ENCODE measurements around the gene BANF1.

BANF1 gene

GRCh38 chr11:66050581-66051231 lies 48.4 kb downstream of the BANF1 start:
- peak; percentile 89 for TF ChIP-seq PRDM1 (tag by site-specific recombination; IDR thresholded peaks at IDR 0.05)
- no peak for TF ChIP-seq ZSCAN5A (tag by site-specific recombination; IDR thresholded peaks at IDR 0.05)
- TF ChIP-seq EGR2 (tag by site-specific recombination; IDR thresholded peaks at IDR 0.05; ENCODE audit: low read depth) = peak; percentile 36; the same call in 1 of the 2 replicates
- TF ChIP-seq ZBTB8A (tag by site-specific recombination; IDR thresholded peaks at IDR 0.05) = peak; percentile 62
- TF ChIP-seq IKZF3 (tag by site-specific recombination; IDR thresholded peaks at IDR 0.05) = 0 out of 2 replicates have a peak, but pooled peaks have one; percentile 28
- TF ChIP-seq PRDM6 (tag by site-specific recombination; IDR thresholded peaks at IDR 0.05) = no peak
- Histone ChIP-seq H3K4me3 (ENCODE audit: low read depth, low read length) (no peak overlapping the region), H3K9me3 (ENCODE audit: control insufficient read depth, insufficient read depth, low read depth, low read length) (no peaks in the 10 kb centered on the region), H3K36me3 (ENCODE audit: control insufficient read depth in 2 of 2, insufficient read depth in 1 of 2, low read length in 2 of 2) (peaks cover 11 to 29% of the 10 kb centered on the region in 2 experiments), H3K4me1 (ENCODE audit: control insufficient read depth, insufficient read depth, low read length) (peaks cover 8% of the 10 kb centered on the region), H3K27ac (ENCODE audit: extremely low read depth, low read depth, low read length) (peak overlapping the region; percentile 93)
- POLR2A ChIA-PET = interaction anchor here (0.7 to 1.8 kb wide), 3 partner anchors 48 to 330 kb away, joined by 3 to 7 read pairs (median 4); partner anchors contain the start of genes BANF1 and RNASEH2C
- CTCF ChIA-PET = interaction anchor here (0.6 to 4.7 kb wide), 5 partner anchors 10 to 323 kb away, joined by 3 to 36 read pairs (median 7); no protein-coding TSS in a partner anchor

GRCh38 chr11:66051371-66051765 lies 49.1 kb downstream of the BANF1 start:
- Histone ChIP-seq H3K27ac (ENCODE audit: extremely low read depth, low read depth, low read length) (peak overlapping the region; percentile 93), H3K36me3 (ENCODE audit: control insufficient read depth in 2 of 2, insufficient read depth in 1 of 2, low read length in 2 of 2) (peaks cover 16 to 36% of the 10 kb centered on the region in 2 experiments), H3K4me3 (ENCODE audit: low read depth, low read length) (peak overlapping the region; percentile 43), H3K4me1 (ENCODE audit: control insufficient read depth, insufficient read depth, low read length) (peaks cover 8% of the 10 kb centered on the region), H3K9me3 (ENCODE audit: control insufficient read depth, insufficient read depth, low read depth, low read length) (no peaks in the 10 kb centered on the region)
- ChIA-PET CTCF (interaction anchor here (0.6 to 4.7 kb wide), 5 partner anchors 10 to 323 kb away, joined by 3 to 36 read pairs (median 7); no protein-coding TSS in a partner anchor), POLR2A (interaction anchor here (0.5 to 1.8 kb wide), 8 partner anchors 9 to 514 kb away, joined by 3 to 7 read pairs (median 4); partner anchors contain the start of genes BANF1 and RNASEH2C)
- no peak for TF ChIP-seq ZNF701 (tag by site-specific recombination; IDR thresholded peaks at IDR 0.05)
- TF ChIP-seq ZNF239 (tag by site-specific recombination; IDR thresholded peaks at IDR 0.05) = no peak
- peak; percentile 7; the same call in 1 of the 2 replicates for TF ChIP-seq ZNF335 (tag by site-specific recombination; conservative IDR thresholded peaks at IDR 0.05)
- no peak for TF ChIP-seq PRDM6 (tag by site-specific recombination; IDR thresholded peaks at IDR 0.05)
- TF ChIP-seq YY1 (tag by site-specific recombination; IDR thresholded peaks at IDR 0.05) = no peak
- no peak for TF ChIP-seq ZNF18 (tag by site-specific recombination; IDR thresholded peaks at IDR 0.05)
- no peak for TF ChIP-seq ZNF311 (tag by site-specific recombination; IDR thresholded peaks at IDR 0.05; ENCODE audit: borderline replicate concordance)
- no peak for TF ChIP-seq PRDM1 (tag by site-specific recombination; IDR thresholded peaks at IDR 0.05)
- TF ChIP-seq OSR2 (tag by site-specific recombination; IDR thresholded peaks at IDR 0.05) = no peak
- TF ChIP-seq ZNF366 (tag by site-specific recombination; conservative IDR thresholded peaks at IDR 0.05) = 0 out of 2 replicates have a peak, but pooled peaks have one; percentile 18
- no peak for TF ChIP-seq ZNF140 (tag by site-specific recombination; IDR thresholded peaks at IDR 0.05)
- TF ChIP-seq ZNF704 (tag by site-specific recombination; IDR thresholded peaks at IDR 0.05) = no peak
- no peak for TF ChIP-seq ZNF148 (tag by site-specific recombination; IDR thresholded peaks at IDR 0.05; ENCODE audit: borderline replicate concordance)
- TF ChIP-seq ZNF510 (tag by site-specific recombination; IDR thresholded peaks at IDR 0.05; ENCODE audit: insufficient replicate concordance) = no peak
- no peak for TF ChIP-seq ZNF585B (tag by site-specific recombination; IDR thresholded peaks at IDR 0.05)
- 0 out of 2 replicates have a peak, but pooled peaks have one; percentile 50 for TF ChIP-seq ZNF24 (tag by site-specific recombination; IDR thresholded peaks at IDR 0.05)
- TF ChIP-seq ZNF175 (tag by site-specific recombination; IDR thresholded peaks at IDR 0.05) = no peak
- no peak for TF ChIP-seq ZBTB7A (tag by site-specific recombination; IDR thresholded peaks at IDR 0.05; ENCODE audit: low read depth)
- no peak for TF ChIP-seq ZSCAN23 (tag by site-specific recombination; IDR thresholded peaks at IDR 0.05)

All from HEK293 (cell line).